Measurements from ENCODE around the gene KIAA1217.

GRCh38 chr10:24569828-24570657, 361.1 kb downstream of the KIAA1217 start:
- TF ChIP-seq PBX3 (IDR thresholded peaks at IDR 0.05) (no peak), CTCF (IDR thresholded peaks at IDR 0.05) (no peak), ELF1 (IDR thresholded peaks at IDR 0.05) (no peak), EP300 (IDR thresholded peaks at IDR 0.05; ENCODE audit: borderline replicate concordance in 1 of 2, low read depth in 1 of 2, low read length in 1 of 2) (no peak), EZH2phosphoT487 (IDR thresholded peaks at IDR 0.05; ENCODE audit: borderline replicate concordance, low read depth) (no peak), NFIC (IDR thresholded peaks at IDR 0.05; ENCODE audit: borderline replicate concordance) (no peak), SIN3A (IDR thresholded peaks at IDR 0.05; ENCODE audit: borderline replicate concordance, low read depth, low read length) (no peak), GABPA (IDR thresholded peaks at IDR 0.05; ENCODE audit: low read depth) (no peak)
